HepG2 (cell line): ENCODE results near the gene HMG20B. TPM values are rescaled to one million over a fixed set of nuclear protein-coding genes. Genes with fewer than 3 reads are reported as not detected.

Source experiments
- BRCA1 ChIP-seq: sonication (generic); formaldehyde crosslinking; IDR thresholded peaks from 2 replicates; pipeline ENCODE4 v1.4.0; 2020; ENCODE audit warnings: missing genetic modification reagents
- FOSL1 ChIP-seq: sonication (generic); formaldehyde crosslinking; IDR thresholded peaks from 2 replicates; pipeline ENCODE4 v1.9.0; 2021; ENCODE audit warnings: missing genetic modification reagents, borderline replicate concordance
- FOSL2 ChIP-seq: sonication (generic); formaldehyde crosslinking; IDR thresholded peaks from 2 replicates; pipeline ENCODE4 v1.4.0; 2020; ENCODE audit warnings: missing genetic modification reagents
- JUNB ChIP-seq: sonication (generic); formaldehyde crosslinking; IDR thresholded peaks from 2 replicates; pipeline ENCODE4 v1.8.0; 2022; ENCODE audit warnings: missing genetic modification reagents, mild to moderate bottlenecking, borderline replicate concordance
- MYNN ChIP-seq: sonication (generic); formaldehyde crosslinking; IDR thresholded peaks from 2 replicates; pipeline ENCODE4 v1.4.0; 2020; ENCODE audit warnings: mild to moderate bottlenecking, low read depth, missing genetic modification reagents
- MZF1 ChIP-seq: sonication (generic); formaldehyde crosslinking; IDR thresholded peaks from 2 replicates; pipeline ENCODE4 v1.8.1; 2023; ENCODE audit warnings: mild to moderate bottlenecking, missing genetic modification reagents, borderline replicate concordance
- RBAK ChIP-seq: sonication (generic); formaldehyde crosslinking; IDR thresholded peaks from 2 replicates; pipeline ENCODE4 v1.5.1; 2020; ENCODE audit warnings: mild to moderate bottlenecking, missing genetic modification reagents
- REXO4 ChIP-seq: sonication (generic); formaldehyde crosslinking; IDR thresholded peaks from 2 replicates; pipeline ENCODE4 v1.8.0; 2022; ENCODE audit warnings: missing genetic modification reagents, mild to moderate bottlenecking, borderline replicate concordance
- RFX3 ChIP-seq: IDR thresholded peaks from 2 replicates; pipeline ENCODE4 v1.6.1; 2016; ENCODE audit warnings: missing biosample characterization, missing genetic modification reagents
- RFX5 ChIP-seq: IDR thresholded peaks from 2 replicates; pipeline ENCODE4 v1.6.1; 2011; ENCODE audit warnings: low read depth, low read length, improper control_type of control experiment
- SIN3A ChIP-seq: IDR thresholded peaks from 2 replicates; pipeline ENCODE4 v1.6.1; 2011; ENCODE audit warnings: low read depth, mild to moderate bottlenecking, control low read depth, low read length, borderline replicate concordance
- SP1 ChIP-seq, 2 experiments: fragments of 450-650 bp in 1 of 2; sonication (generic) in 1 of 2; formaldehyde crosslinking in 1 of 2; IDR thresholded peaks; 2 replicates each; pipeline versions ENCODE4 v1.4.0 to v1.6.1; 2016 to 2020; ENCODE audit warnings: missing genetic modification reagents in 1 of 2
- TEAD2 ChIP-seq: sonication (generic); formaldehyde crosslinking; IDR thresholded peaks from 2 replicates; pipeline ENCODE4 v1.9.0; 2021; ENCODE audit warnings: missing genetic modification reagents
- TOE1 ChIP-seq: sonication (generic); formaldehyde crosslinking; IDR thresholded peaks from 2 replicates; pipeline ENCODE4 v1.4.0; 2020; ENCODE audit warnings: mild to moderate bottlenecking, missing genetic modification reagents
- ZBTB21 ChIP-seq: sonication (generic); formaldehyde crosslinking; IDR thresholded peaks from 2 replicates; pipeline ENCODE4 v1.4.0; 2020; ENCODE audit warnings: missing genetic modification reagents
- ZMYM2 ChIP-seq: sonication (generic); formaldehyde crosslinking; IDR thresholded peaks from 2 replicates; pipeline ENCODE4 v1.8.0; 2022; ENCODE audit warnings: mild to moderate bottlenecking, missing genetic modification reagents
- ZNF260 ChIP-seq: sonication (generic); formaldehyde crosslinking; IDR thresholded peaks from 2 replicates; pipeline ENCODE4 v1.4.0; 2020; ENCODE audit warnings: missing genetic modification reagents, low read depth, mild to moderate bottlenecking, borderline replicate concordance
- ZNF282 ChIP-seq: fragments of 450-650 bp; IDR thresholded peaks from 2 replicates; pipeline ENCODE4 v1.6.1; 2018; ENCODE audit not compliant: partially characterized antibody
- ZNF33B ChIP-seq: sonication (generic); formaldehyde crosslinking; IDR thresholded peaks from 2 replicates; pipeline ENCODE4 v1.5.1; 2020; ENCODE audit warnings: mild to moderate bottlenecking, missing genetic modification reagents
- ZNF484 ChIP-seq: sonication (generic); formaldehyde crosslinking; IDR thresholded peaks from 2 replicates; pipeline ENCODE4 v1.5.1; 2020; ENCODE audit warnings: mild to moderate bottlenecking, low read depth, missing genetic modification reagents, borderline replicate concordance
- polyA plus RNA-seq, 8 experiments: library from polyadenylated mRNA; depleted of rRNA in 3 of 8; stranded (reverse) in 7 of 8; unstranded in 1 of 8; fragments of >200 nt; fragmentation: Illumina TruSeq in 4 of 8; extraction: Trizol in 4 of 8; gene quantifications; 2 replicates each; pipeline versions ENCODE4 v1.2.1 to v1.2.3, GENCODE V29; 2011 to 2016; ENCODE audit warnings: low read depth in 4 of 8, missing spikeins in 1 of 8, mixed read lengths in 1 of 8; ENCODE audit not compliant: insufficient read depth in 1 of 8
- total RNA-seq, 5 experiments: library from RNA; depleted of rRNA; stranded (reverse); fragments of >200 nt; fragmentation: Illumina TruSeq; extraction: Trizol; gene quantifications; 2 replicates each; pipeline ENCODE4 v1.2.3, GENCODE V29; 2016; ENCODE audit warnings: low read depth in 1 of 5
- TF ChIP-seq, protein P1 (sequence below): sonication (generic); formaldehyde crosslinking; conservative IDR thresholded peaks from 2 replicates; pipeline ENCODE4 v1.4.0; 2020; ENCODE audit warnings: missing genetic modification reagents
- TF ChIP-seq, protein P2 (sequence below): sonication (generic); formaldehyde crosslinking; IDR thresholded peaks from 2 replicates; pipeline ENCODE4 v1.4.0; 2020; ENCODE audit warnings: low read depth, mild to moderate bottlenecking, missing genetic modification reagents
- TF ChIP-seq, protein P3 (sequence below): sonication (generic); formaldehyde crosslinking; IDR thresholded peaks from 2 replicates; pipeline ENCODE4 v1.9.0; 2021; ENCODE audit warnings: missing genetic modification reagents, borderline replicate concordance
- TF ChIP-seq, protein P4 (sequence below): sonication (generic); formaldehyde crosslinking; IDR thresholded peaks from 2 replicates; pipeline ENCODE4 v1.5.1; 2020; ENCODE audit warnings: mild to moderate bottlenecking, missing genetic modification reagents, moderate library complexity

HMG20B gene
- total and polyA plus RNA-seq, 2 of the 13 experiments (the other 11 are each of a cell fraction or from before 2014, with no cell fraction given): 23.9 to 29.2 TPM

DNA sequence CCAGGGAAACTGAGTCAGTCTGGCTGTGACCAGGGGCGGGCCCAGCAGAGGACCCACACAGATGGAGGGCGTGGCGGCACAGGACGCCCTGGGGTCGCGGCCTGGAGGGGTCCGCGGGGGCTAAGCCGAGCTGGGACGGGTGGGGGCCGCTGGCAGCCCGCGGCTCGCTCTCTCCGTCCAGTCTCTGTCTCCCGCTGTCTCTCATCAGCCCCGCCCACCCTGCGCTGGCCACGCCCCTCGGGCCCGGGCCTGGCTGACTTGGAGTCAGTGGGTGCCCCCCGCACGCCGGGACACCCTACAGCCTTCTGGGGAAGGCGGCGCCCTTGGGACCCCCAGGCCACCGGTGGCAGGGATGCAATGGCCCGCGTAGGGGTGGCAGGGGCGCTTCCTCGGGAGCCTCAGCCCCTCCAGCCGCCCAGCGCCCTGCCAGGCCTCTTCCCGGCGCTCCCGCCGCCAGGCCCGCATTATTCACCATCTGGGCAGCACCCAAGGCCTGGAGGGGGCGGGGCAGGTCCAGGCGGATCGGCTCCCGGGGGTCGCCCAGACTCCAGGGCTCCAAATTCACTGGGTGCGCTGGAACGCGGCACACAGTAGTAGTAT is 34.0 kb downstream of the HMG20B start, which contains the start of gene TBXA2R (continued):
- TF ChIP-seq, protein P1, sequence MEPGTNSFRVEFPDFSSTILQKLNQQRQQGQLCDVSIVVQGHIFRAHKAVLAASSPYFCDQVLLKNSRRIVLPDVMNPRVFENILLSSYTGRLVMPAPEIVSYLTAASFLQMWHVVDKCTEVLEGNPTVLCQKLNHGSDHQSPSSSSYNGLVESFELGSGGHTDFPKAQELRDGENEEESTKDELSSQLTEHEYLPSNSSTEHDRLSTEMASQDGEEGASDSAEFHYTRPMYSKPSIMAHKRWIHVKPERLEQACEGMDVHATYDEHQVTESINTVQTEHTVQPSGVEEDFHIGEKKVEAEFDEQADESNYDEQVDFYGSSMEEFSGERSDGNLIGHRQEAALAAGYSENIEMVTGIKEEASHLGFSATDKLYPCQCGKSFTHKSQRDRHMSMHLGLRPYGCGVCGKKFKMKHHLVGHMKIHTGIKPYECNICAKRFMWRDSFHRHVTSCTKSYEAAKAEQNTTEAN (CRISPR knock-in tag): no peak
- no peak for TF ChIP-seq ZBTB21 (CRISPR knock-in tag)
- TF ChIP-seq, protein P2, sequence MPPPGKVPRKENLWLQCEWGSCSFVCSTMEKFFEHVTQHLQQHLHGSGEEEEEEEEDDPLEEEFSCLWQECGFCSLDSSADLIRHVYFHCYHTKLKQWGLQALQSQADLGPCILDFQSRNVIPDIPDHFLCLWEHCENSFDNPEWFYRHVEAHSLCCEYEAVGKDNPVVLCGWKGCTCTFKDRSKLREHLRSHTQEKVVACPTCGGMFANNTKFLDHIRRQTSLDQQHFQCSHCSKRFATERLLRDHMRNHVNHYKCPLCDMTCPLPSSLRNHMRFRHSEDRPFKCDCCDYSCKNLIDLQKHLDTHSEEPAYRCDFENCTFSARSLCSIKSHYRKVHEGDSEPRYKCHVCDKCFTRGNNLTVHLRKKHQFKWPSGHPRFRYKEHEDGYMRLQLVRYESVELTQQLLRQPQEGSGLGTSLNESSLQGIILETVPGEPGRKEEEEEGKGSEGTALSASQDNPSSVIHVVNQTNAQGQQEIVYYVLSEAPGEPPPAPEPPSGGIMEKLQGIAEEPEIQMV (CRISPR knock-in tag): no peak
- TF ChIP-seq ZNF260 (CRISPR knock-in tag): no peak
- no peak for TF ChIP-seq TOE1
- no peak for TF ChIP-seq ZMYM2 (CRISPR knock-in tag)
- TF ChIP-seq RFX3 (CRISPR knock-in tag): no peak
- no peak for TF ChIP-seq ZNF282
- no peak for TF ChIP-seq ZNF33B (CRISPR knock-in tag)
- TF ChIP-seq, protein P3, sequence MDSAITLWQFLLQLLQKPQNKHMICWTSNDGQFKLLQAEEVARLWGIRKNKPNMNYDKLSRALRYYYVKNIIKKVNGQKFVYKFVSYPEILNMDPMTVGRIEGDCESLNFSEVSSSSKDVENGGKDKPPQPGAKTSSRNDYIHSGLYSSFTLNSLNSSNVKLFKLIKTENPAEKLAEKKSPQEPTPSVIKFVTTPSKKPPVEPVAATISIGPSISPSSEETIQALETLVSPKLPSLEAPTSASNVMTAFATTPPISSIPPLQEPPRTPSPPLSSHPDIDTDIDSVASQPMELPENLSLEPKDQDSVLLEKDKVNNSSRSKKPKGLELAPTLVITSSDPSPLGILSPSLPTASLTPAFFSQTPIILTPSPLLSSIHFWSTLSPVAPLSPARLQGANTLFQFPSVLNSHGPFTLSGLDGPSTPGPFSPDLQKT (CRISPR knock-in tag): no peak
- TF ChIP-seq RBAK (CRISPR knock-in tag): no peak
- no peak for TF ChIP-seq FOSL1 (CRISPR knock-in tag)
- TF ChIP-seq RFX5: no peak
- no peak for TF ChIP-seq SP1 (IDR thresholded peaks at IDR 0.05)
- peak; percentile 60; the same call in 1 of the 2 replicates for TF ChIP-seq SP1 (CRISPR knock-in tag; IDR thresholded peaks at IDR 0.05)
- no peak for TF ChIP-seq BRCA1 (CRISPR knock-in tag)
- TF ChIP-seq FOSL2 (CRISPR knock-in tag): no peak
- no peak for TF ChIP-seq JUNB
- no peak for TF ChIP-seq REXO4 (CRISPR knock-in tag)
- TF ChIP-seq MZF1 (CRISPR knock-in tag): no peak
- TF ChIP-seq SIN3A: no peak
- no peak for TF ChIP-seq ZNF484
- no peak for TF ChIP-seq MYNN
- TF ChIP-seq, protein P4, sequence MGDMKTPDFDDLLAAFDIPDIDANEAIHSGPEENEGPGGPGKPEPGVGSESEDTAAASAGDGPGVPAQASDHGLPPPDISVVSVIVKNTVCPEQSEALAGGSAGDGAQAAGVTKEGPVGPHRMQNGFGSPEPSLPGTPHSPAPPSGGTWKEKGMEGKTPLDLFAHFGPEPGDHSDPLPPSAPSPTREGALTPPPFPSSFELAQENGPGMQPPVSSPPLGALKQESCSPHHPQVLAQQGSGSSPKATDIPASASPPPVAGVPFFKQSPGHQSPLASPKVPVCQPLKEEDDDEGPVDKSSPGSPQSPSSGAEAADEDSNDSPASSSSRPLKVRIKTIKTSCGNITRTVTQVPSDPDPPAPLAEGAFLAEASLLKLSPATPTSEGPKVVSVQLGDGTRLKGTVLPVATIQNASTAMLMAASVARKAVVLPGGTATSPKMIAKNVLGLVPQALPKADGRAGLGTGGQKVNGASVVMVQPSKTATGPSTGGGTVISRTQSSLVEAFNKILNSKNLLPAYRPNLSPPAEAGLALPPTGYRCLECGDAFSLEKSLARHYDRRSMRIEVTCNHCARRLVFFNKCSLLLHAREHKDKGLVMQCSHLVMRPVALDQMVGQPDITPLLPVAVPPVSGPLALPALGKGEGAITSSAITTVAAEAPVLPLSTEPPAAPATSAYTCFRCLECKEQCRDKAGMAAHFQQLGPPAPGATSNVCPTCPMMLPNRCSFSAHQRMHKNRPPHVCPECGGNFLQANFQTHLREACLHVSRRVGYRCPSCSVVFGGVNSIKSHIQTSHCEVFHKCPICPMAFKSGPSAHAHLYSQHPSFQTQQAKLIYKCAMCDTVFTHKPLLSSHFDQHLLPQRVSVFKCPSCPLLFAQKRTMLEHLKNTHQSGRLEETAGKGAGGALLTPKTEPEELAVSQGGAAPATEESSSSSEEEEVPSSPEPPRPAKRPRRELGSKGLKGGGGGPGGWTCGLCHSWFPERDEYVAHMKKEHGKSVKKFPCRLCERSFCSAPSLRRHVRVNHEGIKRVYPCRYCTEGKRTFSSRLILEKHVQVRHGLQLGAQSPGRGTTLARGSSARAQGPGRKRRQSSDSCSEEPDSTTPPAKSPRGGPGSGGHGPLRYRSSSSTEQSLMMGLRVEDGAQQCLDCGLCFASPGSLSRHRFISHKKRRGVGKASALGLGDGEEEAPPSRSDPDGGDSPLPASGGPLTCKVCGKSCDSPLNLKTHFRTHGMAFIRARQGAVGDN (CRISPR knock-in tag): 0 out of 2 replicates have a peak, but pooled peaks have one; percentile 32
- no peak for TF ChIP-seq TEAD2 (CRISPR knock-in tag)
